HG02571 (cell line): ENCODE results near the gene BCL2L15.

Experiments used
- ATAC-seq: cut with Tn5 transposase; IDR thresholded peaks from one replicate; pipeline ENCODE4 v1.9.1; 2021; ENCODE audit warnings: mild to moderate bottlenecking, moderate library complexity; ENCODE audit not compliant: unreplicated experiment

The BCL2L15 gene

DNA sequence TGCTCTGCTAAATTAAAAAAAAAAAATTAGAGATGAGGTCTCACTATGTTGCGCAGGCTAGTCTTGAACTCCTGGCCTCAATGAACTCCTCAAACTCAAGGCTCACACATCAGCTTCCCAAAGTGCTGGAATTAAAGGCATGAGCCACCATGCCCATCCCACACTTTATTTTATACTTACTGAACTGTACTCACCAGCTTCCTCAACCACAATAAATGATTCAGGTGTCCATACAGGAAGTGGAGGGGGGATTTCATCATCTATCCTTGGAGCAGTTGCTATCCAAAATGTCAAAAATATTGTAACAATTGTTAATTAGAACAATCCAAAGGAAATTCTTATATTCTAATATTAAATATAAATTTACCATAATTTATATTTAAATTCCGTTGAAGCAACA, 52.7 kb downstream of the BCL2L15 start:
- ATAC-seq: no peak
